Iris pigment epithelial cell (primary cell): ENCODE results near the gene EIF4E3.
A peak's percentile ranks its signal among the peaks of the same experiment; 100 is the strongest.

Source experiments
- DNase-seq: peaks from one replicate; pipeline ENCODE4 v3.0.0-alpha.2; 2011; ENCODE audit warnings: low read depth

The EIF4E3 gene

GRCh38 chr3:71723452-71724170 is 1.6 kb downstream of the EIF4E3 start:
- no peak for DNase-seq

DNA sequence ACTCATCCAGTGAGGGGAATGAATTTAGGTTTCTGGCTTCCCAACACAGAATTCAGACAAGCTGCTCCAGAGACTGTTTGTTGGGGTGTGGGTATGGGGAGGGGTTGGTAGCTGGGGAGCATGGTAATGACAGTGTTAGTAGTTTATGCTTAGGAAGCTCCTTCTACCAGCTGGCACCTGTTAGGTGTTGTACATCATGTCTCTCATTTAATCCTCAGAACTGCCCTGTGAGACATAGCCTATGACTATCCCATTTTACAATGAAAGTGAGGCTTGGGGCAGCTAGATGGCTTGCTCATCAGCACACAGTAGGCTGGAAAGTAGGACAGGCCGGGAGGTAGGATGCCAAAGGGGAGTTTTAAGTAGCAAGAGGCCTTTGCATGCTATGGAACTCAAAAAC is 2.5 kb downstream of the EIF4E3 start:
- DNase-seq, result no peak

DNA sequence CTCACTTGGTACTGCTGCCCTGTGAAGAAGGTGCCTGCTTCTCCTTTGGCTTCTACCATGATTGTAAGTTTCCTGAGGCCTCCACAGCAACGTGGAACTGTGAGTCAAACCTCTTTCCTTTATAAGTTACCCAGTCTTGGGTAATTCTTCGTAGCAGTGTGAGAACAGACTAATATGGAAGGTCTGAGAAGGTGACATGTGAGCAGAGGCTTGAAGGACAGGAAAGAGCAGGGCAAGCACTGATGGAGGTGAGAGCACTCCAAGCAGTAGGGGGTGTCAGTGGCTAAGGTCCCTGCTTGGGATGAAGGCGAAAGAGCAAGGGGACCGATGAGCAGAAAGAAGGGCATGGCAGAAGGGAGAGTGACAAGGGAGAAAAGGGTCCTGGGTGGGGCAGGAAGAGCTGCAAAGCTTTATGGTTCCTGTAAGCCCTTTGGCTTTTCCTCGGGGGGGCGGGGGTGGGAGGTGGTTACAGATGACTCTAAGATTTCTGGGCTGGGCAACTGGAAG is 3.5 kb downstream of the EIF4E3 start:
- DNase-seq, result no peak

- no peak for DNase-seq
Measured at GRCh38 chr3:71721002-71721401, 4.2 kb downstream of the EIF4E3 start.

DNA sequence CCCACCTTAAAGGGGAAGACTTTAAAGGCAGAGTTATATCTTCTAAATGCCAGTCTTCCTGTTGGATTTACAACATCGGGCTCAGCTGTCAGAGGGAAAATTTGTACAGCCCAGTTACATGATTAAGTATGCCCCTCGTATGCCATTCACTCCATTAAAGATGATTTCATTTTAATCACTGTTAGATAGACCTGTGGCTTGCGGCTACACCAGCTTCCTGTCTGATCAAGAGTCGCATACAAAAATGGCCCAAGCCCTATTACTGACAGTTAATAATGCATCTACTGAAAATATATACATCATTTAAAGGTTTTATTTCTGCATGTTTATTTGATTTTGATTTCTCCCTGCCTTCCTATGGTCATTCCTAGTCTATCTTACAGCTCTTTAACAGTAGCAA is 7.1 kb downstream of the EIF4E3 start:
- DNase-seq, result no peak

DNA sequence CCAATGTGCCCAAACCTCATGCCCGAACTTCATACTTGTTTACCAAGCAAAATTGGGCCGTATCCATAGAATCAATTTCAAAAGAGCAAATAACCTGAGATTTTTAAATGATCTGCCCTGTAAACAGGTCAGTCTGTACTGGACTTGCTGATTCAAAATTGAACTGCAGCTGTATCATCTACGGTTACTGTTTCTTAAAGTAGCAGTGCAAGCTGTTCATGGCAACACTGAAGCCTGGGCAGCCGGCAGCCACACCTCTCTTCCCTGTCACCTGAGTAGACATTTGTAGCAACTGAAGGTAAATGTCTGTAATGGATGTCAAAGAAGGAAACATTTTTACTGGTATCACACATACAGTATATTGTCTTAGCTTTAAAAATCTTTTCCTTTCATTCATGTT is 10.6 kb downstream of the EIF4E3 start:
- no peak for DNase-seq

DNA sequence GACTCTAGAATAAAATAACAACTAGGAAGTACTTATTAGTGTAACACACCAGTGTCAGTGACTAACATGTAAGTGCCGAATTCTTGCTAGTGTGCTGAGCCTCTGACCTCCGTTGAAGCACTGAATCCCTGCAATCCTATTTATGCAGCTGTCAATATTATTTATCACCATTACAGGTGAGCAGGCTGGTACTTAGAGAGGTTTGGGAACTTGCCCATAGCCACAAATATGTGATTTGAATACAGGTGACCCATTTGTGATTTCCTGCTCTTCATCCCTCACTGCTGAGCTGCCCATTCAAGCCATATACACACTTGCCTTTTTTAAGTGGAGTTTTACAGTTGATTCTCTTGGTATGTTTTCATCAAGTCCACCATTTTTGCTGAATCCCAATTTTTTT is 12.2 kb downstream of the EIF4E3 start:
- no peak for DNase-seq

DNA sequence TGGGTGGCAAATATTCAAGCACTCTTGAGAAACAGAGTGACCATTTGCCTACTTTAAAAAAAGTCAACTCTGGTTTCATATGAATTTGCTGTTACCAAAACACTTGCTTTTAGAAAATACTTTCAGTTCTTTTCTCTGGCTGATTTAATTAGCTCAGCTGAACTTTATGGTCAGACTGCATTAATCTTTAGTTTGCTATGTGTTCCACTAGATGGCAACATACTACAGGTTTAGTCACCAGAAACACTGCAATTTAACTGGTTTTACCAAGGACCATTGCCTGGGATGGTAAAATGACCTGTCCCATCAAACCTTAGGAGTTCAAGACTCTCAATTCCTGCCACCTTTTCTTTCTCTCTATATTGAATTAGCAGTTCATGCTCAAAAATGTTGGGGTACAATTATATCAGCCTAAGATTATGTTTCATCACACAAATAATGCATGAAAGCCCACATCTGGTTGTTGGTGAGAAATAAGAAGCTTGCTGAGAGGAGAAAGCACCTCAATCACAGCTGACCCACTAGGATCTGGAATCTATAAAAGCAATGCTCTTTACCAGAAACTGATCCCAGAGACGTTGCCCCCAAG is 14.2 kb downstream of the EIF4E3 start:
- DNase-seq, result peak; percentile 63

DNA sequence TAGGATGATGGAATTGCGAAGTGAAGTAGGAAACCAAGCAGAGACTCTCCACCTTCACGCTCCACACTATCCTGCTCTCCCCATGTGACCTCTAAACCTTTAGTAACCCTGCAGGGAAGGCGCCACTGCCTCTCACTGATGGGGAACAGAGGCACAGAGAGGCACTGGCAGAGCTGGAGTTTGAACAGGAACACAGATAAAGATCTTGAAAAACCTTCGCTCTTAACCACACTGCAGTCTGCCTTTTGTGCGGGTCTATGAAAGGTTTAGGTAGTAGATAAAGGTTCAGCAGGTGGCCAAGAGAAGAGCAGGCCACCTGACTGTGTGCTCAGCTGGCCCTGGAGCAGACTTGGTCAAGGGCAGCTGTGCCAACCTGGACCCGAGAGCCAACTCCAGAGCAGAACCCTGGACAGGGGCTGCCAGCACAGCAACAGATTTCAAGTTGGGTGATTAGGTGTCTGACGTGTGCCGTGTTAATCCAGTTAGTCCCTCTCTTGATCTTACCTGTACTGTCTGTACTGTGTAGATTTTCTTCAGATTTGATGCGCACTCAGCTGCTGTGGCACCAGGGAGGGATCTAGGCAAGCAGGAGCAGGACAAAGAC is 15.2 kb downstream of the EIF4E3 start:
- no peak for DNase-seq

DNA sequence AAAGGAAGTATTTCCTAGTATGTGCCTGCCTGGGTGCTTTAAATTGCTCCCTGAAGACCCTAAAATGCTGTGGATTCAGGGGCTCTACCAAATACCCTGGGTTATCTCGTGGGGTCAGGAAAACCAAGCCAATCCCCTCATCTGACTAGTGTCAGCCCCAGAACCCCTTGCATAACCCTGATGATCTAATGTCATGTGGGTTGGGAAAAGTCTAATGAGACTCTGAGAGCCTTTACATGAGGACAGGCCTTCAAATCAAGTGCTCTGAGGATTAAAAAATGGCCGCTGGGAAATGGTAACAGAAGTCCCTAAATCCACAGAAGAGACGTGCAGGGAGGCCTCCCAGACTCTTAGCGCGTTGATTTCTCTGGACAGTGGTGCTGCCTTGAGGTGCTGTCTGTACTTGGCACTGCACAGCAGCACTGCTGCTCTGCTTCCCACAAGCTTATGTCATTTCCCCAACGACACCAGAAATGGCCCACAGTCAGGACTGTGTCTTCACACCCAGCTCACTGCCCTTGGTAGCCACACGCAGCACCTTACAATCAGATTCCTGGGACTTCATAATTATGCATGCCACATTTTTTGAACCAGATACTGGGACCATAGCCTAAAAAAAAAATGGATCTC is 16.6 kb downstream of the EIF4E3 start:
- DNase-seq, result no peak

DNA sequence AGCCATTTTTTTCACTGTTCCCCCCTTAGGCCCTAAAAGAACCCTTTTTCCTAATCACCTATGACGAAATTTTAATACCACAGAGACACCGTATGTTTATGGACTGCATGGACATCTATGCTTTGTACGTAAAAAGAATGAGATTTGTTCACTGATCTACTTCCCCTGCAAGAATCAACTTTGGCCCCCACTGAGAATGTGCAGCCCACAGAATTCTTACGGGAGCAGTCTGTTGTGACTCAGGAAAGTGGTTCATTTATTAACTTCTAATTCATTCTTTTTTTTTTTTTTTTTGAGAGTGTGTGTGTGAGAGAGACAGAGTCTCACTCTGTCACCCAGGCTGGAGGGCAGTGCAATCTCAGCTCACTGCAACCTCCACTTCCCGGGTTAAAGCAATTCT is 17.6 kb downstream of the EIF4E3 start:
- peak; percentile 90 for DNase-seq

GRCh38 chr3:71705681-71706080 is 19.5 kb downstream of the EIF4E3 start:
- DNase-seq, result no peak

DNA sequence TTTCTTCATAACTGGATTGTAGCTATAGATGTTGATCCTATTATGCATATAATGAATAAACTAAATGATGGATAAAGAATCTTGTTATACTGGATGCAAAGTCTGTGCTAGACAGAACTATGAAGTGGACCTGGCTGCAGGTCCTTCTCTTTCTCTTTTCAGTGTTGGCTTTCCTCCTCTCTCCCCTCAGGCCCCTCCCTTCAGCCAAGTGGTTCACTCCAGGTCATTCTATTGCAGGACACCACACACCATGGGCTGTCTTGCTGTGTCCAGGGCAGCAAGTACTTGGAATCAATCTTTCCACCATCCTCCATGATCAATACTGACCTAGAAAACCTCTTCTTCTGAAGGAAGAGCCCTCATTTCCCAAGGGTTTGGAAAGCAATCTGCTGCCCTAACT is 20.3 kb downstream of the EIF4E3 start:
- DNase-seq, result no peak

- no peak for DNase-seq
Measured at GRCh38 chr3:71703797-71704196, 21.4 kb downstream of the EIF4E3 start.

DNA sequence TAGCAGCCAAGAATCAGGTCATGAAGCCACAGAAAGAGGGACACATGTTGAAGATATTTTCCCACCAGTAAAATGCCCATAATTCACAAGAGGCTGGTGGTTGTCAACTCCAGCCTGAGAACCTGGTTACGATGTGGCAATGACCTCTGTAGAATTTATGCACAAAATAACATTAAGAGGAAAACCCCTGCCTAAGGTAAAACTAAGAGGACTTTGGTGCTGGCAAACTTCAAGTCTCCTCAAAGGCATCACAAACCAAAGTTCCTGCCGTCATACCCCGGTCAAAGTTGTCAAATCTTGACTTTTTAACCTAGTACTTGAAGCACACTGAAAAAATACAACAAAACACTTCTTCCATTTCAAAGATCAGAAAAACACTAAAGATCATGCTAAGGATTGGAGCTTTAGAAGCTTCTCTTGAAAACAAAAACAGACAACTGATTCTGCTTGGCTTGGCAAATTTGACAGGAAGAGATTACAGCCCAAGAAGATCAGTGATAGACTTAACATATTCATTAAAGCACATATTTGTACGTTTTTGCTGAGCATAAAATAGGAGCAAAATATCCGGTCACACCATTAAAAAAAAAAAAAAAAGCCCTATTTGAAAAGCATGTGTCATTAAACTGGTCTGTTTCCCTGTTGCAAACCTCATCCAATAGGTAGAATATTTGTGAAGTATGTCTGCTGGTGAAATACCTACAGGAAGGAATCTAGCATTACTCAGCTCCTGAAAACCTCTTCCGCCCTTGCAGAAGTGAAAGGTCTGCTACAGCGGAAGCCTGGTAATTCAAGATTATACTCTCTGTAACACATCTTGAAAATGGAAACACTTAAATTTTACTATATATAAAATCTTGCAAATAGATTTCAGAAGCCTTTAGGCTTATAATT is 22.8 kb downstream of the EIF4E3 start:
- DNase-seq, result peak; percentile 55

DNA sequence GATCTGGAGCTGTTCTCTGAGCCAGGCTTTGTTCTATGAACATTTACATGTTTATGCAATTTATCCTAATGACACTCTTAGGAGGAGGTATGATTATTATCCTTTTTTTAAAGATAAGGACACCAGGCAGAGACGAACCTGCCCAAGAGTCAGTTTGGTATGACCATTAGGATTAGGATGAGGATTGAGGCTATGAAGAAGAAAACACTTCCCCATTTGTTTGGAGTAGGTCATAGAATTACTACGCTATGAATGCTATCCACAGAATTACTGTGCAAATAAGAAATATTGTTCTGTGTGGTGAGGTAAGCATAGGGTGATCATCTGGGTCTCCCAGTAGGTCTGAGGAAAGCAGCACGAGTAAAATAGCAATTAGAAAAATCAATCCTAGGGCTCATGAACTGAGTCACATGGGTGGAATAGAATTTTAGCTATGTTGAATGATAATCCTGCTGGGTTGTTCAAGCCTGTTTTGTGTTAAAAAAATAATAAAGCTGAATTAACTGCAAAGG is 23.9 kb downstream of the EIF4E3 start:
- DNase-seq, result no peak

DNA sequence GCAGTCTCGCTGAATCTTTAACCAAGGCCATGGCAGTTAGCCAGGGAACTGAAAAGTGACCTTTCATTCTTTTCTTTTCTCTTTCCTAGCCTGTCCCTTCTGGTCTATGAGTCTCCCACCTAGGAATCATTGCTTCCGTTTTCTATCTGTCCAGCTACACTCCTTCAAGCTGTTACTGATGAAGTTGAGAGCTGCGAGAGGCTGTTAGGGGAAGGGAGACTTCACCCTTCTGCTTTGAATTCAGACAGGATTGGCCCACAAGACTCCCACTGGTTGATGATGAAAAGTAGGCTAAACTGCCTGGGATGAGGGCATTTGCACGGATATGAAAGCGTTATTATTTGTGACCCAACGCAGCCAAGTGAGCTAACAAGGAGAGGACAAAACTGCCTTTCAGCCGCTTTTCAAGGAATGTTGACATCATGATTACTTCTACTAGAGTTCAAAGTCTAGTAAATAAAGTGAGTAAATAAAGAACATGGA is 30.2 kb downstream of the EIF4E3 start:
- peak; percentile 59 for DNase-seq

GRCh38 chr3:71694358-71694999 is 30.7 kb downstream of the EIF4E3 start:
- peak; percentile 98 for DNase-seq

- DNase-seq, result peak; percentile 39
Measured at GRCh38 chr3:71693641-71694040, 31.6 kb downstream of the EIF4E3 start.

- DNase-seq, result no peak
Measured at GRCh38 chr3:71692139-71692538, 33.1 kb downstream of the EIF4E3 start.

GRCh38 chr3:71690341-71690841 is 34.8 kb downstream of the EIF4E3 start:
- peak; percentile 88 for DNase-seq
